ENCODE measurements around the gene SLC15A3.
"Not testable (repeated sequence)": the region's sequence is repeated elsewhere in the genome, so short reads cannot be mapped to it uniquely, and the experiment has no call there.

The SLC15A3 gene

GRCh38 chr11:60974726-60975125, 22.8 kb upstream of the SLC15A3 start:
- no peak for DNase-seq (ENCODE audit: low spot score)

DNA sequence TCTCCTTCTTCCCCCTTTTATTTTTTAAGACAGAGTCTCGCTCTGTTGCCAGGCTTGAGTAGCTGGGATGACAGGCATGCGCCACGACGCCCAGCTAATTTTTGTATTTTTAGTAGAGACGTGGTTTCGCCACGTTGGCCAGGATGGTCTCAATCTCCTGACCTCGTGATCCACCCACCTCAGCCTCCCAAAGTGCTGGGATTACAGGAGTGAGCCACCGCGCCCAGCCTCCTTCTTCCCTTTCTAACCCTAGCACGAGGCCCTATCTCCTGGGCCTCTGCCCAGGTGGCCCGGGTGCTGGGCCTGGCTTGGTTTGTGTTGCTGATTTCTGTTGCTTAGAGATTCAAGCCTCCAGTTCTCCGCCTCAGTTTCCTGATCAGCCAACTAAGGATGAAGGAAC, 22.3 kb upstream of the SLC15A3 start:
- DNase-seq (ENCODE audit: low spot score) = not testable (repeated sequence)

- DNase-seq (ENCODE audit: low spot score) = no peak
Observed at GRCh38 chr11:60973699-60974098, 21.7 kb upstream of the SLC15A3 start.

GRCh38 chr11:60972182-60973030, 20.4 kb upstream of the SLC15A3 start:
- no peak for DNase-seq (ENCODE audit: low spot score)

- DNase-seq (ENCODE audit: low spot score) = no peak
Observed at GRCh38 chr11:60971520-60971919, 19.5 kb upstream of the SLC15A3 start, which contains the start of gene CD6. Gene CD6 (plus strand): TSS chr11:60971680. CDS start chr11:60971866, 186 bp downstream.

GRCh38 chr11:60970890-60971289, 18.9 kb upstream of the SLC15A3 start:
- no peak for DNase-seq (ENCODE audit: low spot score)

DNA sequence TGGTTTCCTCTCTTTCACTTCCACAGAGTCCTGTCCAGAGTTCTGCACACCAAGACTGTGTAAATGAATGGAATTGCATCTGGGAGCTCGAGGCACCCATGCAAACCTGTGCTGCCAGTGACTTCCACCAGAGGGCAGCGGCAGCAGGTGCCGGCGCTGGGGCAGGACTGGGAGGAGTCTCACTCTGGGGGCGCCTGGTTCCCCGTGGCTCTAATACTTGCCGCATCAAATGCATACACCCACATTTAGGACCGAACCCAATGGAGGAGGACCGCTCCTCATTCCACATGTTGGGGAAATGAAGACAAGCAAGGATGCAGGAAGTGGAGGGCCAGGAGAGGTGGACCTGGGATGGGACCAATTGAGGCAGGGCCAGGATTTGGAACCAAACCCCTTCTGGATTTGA, 18.4 kb upstream of the SLC15A3 start:
- peak; percentile 47 for DNase-seq (ENCODE audit: low spot score)

GRCh38 chr11:60968223-60968622, 16.2 kb upstream of the SLC15A3 start:
- DNase-seq (ENCODE audit: low spot score) = no peak

GRCh38 chr11:60966890-60967289, 14.9 kb upstream of the SLC15A3 start:
- DNase-seq (ENCODE audit: low spot score) = no peak

- no peak for DNase-seq (ENCODE audit: low spot score)
Observed at GRCh38 chr11:60964801-60965200, 12.8 kb upstream of the SLC15A3 start.

GRCh38 chr11:60960405-60960804, 8.4 kb upstream of the SLC15A3 start:
- DNase-seq (ENCODE audit: low spot score) = no peak

DNA sequence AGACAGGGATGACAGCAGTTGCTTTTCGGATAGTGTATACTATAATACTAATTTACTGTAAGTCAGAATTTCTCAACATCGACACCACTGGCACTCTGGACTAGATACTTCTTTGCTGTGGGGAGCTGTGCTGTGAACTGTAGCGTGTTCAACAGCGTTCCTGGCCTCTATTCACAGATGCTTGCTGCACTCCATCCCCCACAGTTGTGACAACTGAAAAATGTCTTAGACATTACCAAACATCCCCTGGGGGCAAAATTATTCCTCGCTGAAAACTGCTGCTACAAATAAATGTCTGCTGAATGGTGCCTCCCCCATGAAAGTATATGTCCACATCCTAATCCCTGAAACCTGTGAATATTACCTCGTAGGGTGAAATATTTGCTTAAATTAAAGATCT, 7.5 kb upstream of the SLC15A3 start:
- no peak for DNase-seq (ENCODE audit: low spot score)

- no peak for DNase-seq (ENCODE audit: low spot score)
Observed at GRCh38 chr11:60957188-60957587, 5.2 kb upstream of the SLC15A3 start.

GRCh38 chr11:60955571-60955970, 3.6 kb upstream of the SLC15A3 start:
- DNase-seq (ENCODE audit: low spot score) = no peak

DNA sequence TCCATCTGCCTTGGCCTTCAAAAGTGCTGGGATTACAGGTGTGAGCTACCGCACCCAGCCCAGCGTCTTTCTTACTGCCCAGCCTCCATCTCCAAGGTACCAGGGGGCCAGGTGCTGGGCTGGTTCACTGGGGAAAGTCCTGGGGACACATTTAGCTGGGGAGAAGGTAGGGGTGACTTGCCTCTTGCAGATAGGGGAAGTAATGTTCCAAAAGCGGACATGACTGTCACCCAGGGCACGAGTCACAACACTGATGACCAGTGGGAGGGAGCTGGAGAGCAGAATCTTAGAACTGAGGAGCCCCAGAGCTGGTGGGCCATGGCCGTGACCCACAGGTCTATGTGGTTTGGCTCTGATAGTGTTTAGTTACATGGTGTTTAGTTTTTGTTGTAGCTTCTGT, 2.4 kb upstream of the SLC15A3 start:
- no peak for DNase-seq (ENCODE audit: low spot score)

DNA sequence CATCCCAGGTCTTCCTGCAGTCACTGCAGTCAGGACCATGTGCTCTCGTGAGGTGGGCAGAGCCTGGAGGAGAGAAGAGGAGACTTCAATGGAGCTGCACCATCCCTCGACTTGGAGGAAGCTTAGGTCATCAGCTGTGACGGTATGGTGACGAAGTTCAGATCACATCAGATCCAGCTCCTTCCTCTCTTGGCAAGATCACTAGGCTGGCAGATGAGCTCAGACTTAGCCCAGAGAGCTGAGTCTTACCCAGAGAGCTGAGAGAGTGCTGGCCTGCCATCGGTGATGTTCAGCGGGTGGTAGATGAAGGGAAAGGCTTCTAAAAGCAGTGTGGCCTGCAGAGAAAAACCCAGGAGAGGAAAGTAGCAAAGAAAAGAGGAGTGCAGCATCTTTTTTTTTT, 1.8 kb upstream of the SLC15A3 start:
- DNase-seq (ENCODE audit: low spot score) = peak; percentile 72

- no peak for DNase-seq (ENCODE audit: low spot score)
Observed at GRCh38 chr11:60952742-60953170, 780 bp upstream of the SLC15A3 start.

GRCh38 chr11:60951606-60951903, 421 bp downstream of the SLC15A3 start:
- DNase-seq (ENCODE audit: low spot score) = no peak

DNA sequence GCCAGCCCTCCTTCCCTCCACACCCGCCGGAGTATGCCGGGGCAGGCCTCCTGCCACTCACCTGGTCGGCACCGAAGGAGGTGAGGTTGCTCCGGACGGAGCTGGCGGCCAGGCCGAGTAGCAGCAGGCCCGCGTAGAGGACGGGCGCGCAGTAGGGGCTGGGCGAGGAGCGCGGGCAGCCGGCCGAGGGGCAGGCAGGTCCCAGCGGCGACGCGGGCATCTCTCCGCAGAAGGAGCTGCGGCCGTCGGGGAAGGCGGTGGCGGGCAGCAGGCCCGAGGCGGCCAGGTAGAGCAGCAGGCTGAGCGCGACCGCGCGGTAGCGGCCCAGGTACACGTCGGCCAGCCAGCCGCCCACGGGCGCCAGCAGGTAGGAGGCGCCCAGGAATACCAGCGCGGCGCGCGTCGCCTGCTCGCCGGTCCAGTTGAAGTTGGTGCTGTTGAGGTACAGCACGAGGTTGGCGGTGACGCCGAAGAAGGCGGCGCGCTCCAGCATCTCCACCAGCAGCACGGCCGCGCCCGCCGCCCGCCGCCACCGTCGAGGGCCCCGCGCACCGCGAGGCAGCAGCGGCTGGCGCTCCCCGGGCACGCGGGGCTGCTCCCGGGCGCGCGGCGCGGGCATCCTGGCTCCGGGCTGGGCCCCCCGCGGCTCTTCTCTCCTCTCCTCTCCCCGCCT, 907 bp downstream of the SLC15A3 start:
- no peak for DNase-seq (ENCODE audit: low spot score)

- DNase-seq (ENCODE audit: low spot score) = no peak
Observed at GRCh38 chr11:60950024-60950423, 2.0 kb downstream of the SLC15A3 start.

DNA sequence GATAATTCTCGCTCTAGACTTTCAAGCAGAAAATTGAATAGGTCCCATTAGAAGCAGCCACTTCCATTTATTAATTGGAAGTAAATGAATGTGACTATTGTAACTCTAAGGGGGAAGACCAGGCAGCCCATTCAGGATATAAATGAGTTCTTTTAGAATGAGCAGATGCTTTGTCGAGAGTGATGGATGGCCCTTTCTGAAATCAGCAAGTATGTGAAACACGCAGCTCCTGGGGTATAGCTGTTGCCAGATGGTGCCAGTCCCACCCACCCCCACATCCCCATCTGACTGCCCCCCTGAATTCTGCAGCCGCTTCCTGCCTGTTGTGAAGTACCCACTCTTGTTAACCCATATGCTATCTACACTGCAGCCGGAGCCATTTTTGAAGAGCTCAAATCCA, 3.7 kb downstream of the SLC15A3 start:
- no peak for DNase-seq (ENCODE audit: low spot score)

GRCh38 chr11:60947700-60948099, 4.3 kb downstream of the SLC15A3 start:
- DNase-seq (ENCODE audit: low spot score) = no peak

GRCh38 chr11:60946601-60947264, 5.2 kb downstream of the SLC15A3 start:
- DNase-seq (ENCODE audit: low spot score) = no peak

Data from kidney capillary endothelial cell (primary cell).